HUES48 (cell line): ENCODE results near the gene COPZ1.

Experiments
- H3K27ac ChIP-seq: one replicate; pipeline ENCODE4 v1.7.0; 2013; ENCODE audit warnings: low read depth, low read length, inconsistent platforms
- H3K27me3 ChIP-seq: 2 replicates; pipeline ENCODE4 v1.6.1; 2013; ENCODE audit warnings: mild to moderate bottlenecking, low read length; ENCODE audit not compliant: control insufficient read depth, insufficient read depth
- H3K36me3 ChIP-seq: 2 replicates; pipeline ENCODE4 v1.6.1; 2013; ENCODE audit warnings: low read length; ENCODE audit not compliant: control insufficient read depth, insufficient read depth
- H3K4me1 ChIP-seq: 2 replicates; pipeline ENCODE4 v1.6.1; 2013; ENCODE audit warnings: mild to moderate bottlenecking, low read length; ENCODE audit not compliant: control insufficient read depth, insufficient read depth
- H3K4me3 ChIP-seq: 2 replicates; pipeline ENCODE4 v1.5.1; 2013; ENCODE audit warnings: mild to moderate bottlenecking, low read depth, low read length
- H3K9ac ChIP-seq: 2 replicates; pipeline ENCODE4 v1.6.1; 2013; ENCODE audit warnings: mild to moderate bottlenecking, low read depth, low read length, moderate library complexity
- H3K9me3 ChIP-seq: 2 replicates; pipeline ENCODE4 v1.6.1; 2013; ENCODE audit warnings: low read length; ENCODE audit not compliant: control insufficient read depth, insufficient read depth

Gene COPZ1

DNA sequence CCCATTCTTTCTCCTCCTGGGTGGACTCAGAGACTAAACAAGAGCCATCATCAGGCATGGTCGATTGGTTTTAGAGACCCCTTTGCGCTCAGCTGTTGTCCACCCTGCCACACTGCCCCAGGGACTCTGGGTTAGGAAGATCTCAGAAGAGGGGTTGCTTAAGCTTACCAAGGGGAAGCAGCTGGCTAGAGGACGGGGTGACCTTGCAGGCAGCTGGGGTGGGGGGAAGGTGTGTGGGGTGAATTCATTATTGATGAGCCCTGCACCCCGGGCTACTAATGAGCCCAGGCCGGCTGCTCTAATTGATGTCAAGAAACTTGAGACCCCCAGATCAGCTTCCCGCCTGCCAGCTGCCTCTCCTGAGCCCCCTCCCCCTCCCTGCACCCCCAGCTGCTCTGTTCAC, 68.3 kb downstream of the COPZ1 start:
- Histone ChIP-seq H3K4me3 (no peak overlapping the region), H3K27ac (no peak overlapping the region), H3K4me1 (peaks cover 30% of the 10 kb centered on the region), H3K36me3 (peaks cover 15% of the 10 kb centered on the region; the same call in 1 of the 2 replicates), H3K9me3 (no peaks in the 10 kb centered on the region), H3K9ac (no peak overlapping the region), H3K27me3 (peaks cover 6% of the 10 kb centered on the region; the same call in 1 of the 2 replicates)

DNA sequence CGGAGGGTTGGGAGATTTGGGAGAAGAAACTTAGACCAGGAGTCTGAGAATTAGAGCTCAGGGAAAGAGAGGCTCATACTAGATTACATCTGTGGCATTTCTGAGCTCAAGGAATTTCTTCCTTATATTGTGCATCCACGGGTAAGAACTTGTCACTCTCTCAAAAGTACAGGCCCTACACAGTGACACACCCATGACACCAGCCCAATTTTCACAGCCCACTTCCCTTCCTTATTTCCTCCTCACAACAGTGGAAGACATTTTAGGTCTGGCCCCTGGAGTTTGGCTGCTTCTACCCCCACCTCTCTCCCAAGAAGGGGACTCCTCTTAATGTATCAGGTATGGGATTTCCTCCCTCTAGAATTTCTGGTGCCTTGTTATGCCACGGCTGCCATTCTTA, 68.8 kb downstream of the COPZ1 start:
- Histone ChIP-seq H3K9ac (no peak overlapping the region), H3K4me1 (peaks cover 24% of the 10 kb centered on the region), H3K27ac (no peak overlapping the region), H3K4me3 (no peak overlapping the region), H3K36me3 (peaks cover 18% of the 10 kb centered on the region; the same call in 1 of the 2 replicates), H3K9me3 (no peaks in the 10 kb centered on the region), H3K27me3 (peaks cover 6% of the 10 kb centered on the region; the same call in 1 of the 2 replicates)

DNA sequence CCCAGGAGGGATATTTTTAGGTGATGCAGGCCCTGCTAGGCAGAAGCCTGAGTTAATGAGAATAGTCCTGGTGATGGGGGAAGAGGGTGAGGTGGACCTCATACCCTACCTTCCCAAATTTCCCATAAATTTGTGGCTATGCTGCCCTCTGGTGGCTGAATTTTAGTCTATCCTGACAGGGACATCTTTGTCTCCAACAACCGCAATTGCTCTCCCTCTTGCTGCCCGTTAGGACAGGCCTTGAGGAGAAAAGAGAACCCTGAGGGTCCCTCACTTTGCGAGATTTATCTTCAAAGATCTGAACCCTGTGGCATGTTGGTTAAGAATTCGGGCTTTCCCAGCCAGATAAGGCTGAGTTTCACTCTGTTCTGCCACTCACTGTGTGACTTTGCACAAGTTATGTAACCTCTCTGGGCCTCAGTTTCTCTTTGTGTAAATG, 69.4 kb downstream of the COPZ1 start:
- no peak overlapping the region for H3K27ac ChIP-seq
- peaks cover 19% of the 10 kb centered on the region for H3K4me1 ChIP-seq
- H3K9ac ChIP-seq: no peak overlapping the region
- H3K27me3 ChIP-seq: peaks cover 6% of the 10 kb centered on the region; the same call in 1 of the 2 replicates
- H3K4me3 ChIP-seq: no peak overlapping the region
- H3K36me3 ChIP-seq: peaks cover 18% of the 10 kb centered on the region; the same call in 1 of the 2 replicates
- H3K9me3 ChIP-seq: no peaks in the 10 kb centered on the region

DNA sequence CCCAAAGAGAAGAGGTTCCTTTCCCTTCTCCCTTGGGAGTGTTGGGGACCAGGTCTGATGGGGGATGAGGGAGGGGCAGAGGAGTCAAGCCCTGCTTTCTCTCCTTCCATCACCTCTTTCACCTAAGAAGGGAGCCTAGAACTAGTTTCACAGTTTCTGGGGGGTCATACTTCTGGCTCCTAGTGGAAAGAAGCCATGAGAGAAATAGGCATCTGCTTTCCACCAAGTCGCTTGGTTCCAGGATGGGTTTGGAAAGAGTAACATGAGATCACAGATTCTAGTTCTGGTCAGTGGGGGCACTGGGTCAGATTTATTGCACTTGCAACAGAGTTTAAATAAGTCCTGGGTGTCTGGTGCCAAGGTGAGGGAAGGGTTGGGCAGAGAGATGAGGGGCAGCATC, 70.1 kb downstream of the COPZ1 start:
- Histone ChIP-seq H3K9me3 (no peaks in the 10 kb centered on the region), H3K4me1 (peaks cover 12% of the 10 kb centered on the region), H3K27ac (no peak overlapping the region), H3K9ac (no peak overlapping the region), H3K36me3 (peaks cover 18% of the 10 kb centered on the region; the same call in 1 of the 2 replicates), H3K27me3 (peaks cover 6% of the 10 kb centered on the region; the same call in 1 of the 2 replicates), H3K4me3 (no peak overlapping the region)

DNA sequence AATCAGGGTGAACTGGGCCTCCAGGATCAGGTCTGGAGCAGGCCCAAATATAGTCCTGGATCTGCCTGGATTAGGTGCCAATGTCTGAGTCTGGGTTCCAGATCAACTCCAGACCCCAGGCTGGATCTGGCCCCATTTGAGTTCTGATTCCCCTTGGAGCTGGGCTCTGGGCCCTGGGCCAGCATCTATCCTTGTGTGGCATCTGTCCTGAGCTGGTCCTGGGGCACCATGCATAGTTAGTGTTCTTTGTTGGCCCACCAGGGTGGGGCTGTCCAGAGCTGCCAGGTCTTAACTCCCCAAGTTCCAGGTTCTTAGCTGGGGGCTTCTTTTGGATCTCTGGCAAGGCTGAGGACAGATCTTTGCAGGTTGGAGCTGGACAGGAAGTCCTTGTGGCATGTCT, 70.6 kb downstream of the COPZ1 start:
- peaks cover 23% of the 10 kb centered on the region; the same call in 1 of the 2 replicates for H3K36me3 ChIP-seq
- H3K27ac ChIP-seq: no peak overlapping the region
- H3K27me3 ChIP-seq: peaks cover 6% of the 10 kb centered on the region; the same call in 1 of the 2 replicates
- no peaks in the 10 kb centered on the region for H3K9me3 ChIP-seq
- H3K9ac ChIP-seq: no peak overlapping the region
- H3K4me3 ChIP-seq: no peak overlapping the region
- peaks cover 8% of the 10 kb centered on the region for H3K4me1 ChIP-seq

GRCh38 chr12:54397157-54397556, 72.2 kb downstream of the COPZ1 start:
- Histone ChIP-seq H3K4me1 (peaks cover 5% of the 10 kb centered on the region; the same call in 1 of the 2 replicates), H3K9me3 (no peaks in the 10 kb centered on the region), H3K36me3 (peaks cover 38% of the 10 kb centered on the region), H3K27me3 (peaks cover 6% of the 10 kb centered on the region; the same call in 1 of the 2 replicates), H3K9ac (no peak overlapping the region), H3K4me3 (no peak overlapping the region), H3K27ac (no peak overlapping the region)

- peaks cover 5% of the 10 kb centered on the region; the same call in 1 of the 2 replicates for H3K4me1 ChIP-seq
- H3K4me3 ChIP-seq: no peak overlapping the region
- no peak overlapping the region for H3K27ac ChIP-seq
- peaks cover 46% of the 10 kb centered on the region for H3K36me3 ChIP-seq
- no peaks in the 10 kb centered on the region for H3K27me3 ChIP-seq
- H3K9me3 ChIP-seq: no peaks in the 10 kb centered on the region
- no peak overlapping the region for H3K9ac ChIP-seq
Measured at GRCh38 chr12:54398218-54398617, 73.3 kb downstream of the COPZ1 start.

DNA sequence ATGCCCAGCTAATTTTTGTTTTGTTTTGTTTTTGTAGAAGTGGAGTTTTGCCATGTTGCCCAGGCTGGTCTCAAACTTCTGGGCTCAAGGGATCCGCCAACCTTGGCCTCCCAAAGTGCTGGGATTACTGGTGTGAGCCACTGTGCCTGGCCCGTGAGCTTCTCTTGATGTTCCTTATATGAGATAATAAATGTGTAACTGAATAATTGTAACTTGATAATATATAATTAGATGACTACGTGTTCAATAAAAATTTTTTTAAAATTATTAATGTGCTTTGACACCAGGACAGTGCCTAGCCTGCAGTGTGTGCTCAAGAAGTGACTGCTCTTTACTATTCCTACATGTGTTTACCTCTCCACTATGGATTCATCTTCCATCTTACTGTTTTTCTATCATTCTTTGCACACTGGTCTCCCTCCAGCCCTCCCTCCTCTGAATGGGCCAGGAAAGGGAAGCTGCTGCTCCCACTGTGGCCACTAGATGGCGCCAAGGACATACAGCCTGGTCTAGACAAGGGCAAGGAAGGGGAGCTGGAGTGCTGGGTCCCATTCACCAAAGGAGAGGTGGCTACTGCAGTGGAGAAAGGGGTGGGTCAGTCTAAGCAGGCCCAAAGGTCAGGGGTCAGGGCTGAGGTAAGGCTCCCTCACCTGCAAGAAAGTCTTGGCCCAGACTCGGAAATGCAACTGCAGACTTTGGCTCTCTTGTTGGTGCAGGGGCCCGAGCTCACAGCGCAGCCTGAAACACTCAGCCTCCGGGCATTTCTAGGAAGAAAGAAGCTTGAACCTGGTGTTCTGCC, 74.3 kb downstream of the COPZ1 start:
- Histone ChIP-seq H3K4me3 (no peak overlapping the region), H3K4me1 (no peaks in the 10 kb centered on the region), H3K36me3 (peaks cover 48% of the 10 kb centered on the region), H3K9ac (no peak overlapping the region), H3K9me3 (no peaks in the 10 kb centered on the region), H3K27ac (no peak overlapping the region), H3K27me3 (no peaks in the 10 kb centered on the region)

GRCh38 chr12:54401119-54401518, 76.2 kb downstream of the COPZ1 start:
- Histone ChIP-seq H3K4me1 (no peaks in the 10 kb centered on the region), H3K27me3 (no peaks in the 10 kb centered on the region), H3K4me3 (no peak overlapping the region), H3K9ac (no peak overlapping the region), H3K27ac (no peak overlapping the region), H3K36me3 (peaks cover 42% of the 10 kb centered on the region), H3K9me3 (no peaks in the 10 kb centered on the region)
